Stimulated activated CD8-positive, alpha-beta memory T cell treated with anti-CD3 and anti-CD28 coated beads, Interleukin-4, amount 100 ng/mL, for 1 hour (primary cell): Measurements from ENCODE around the gene ARSG.
"Not testable (repeated sequence)": the region's sequence is repeated elsewhere in the genome, so short reads cannot be mapped to it uniquely, and the experiment has no call there.

ENCODE experiments used
- DNase-seq, 2 donors: peaks; one replicate each; pipeline ENCODE4 v3.0.0-alpha.2; 2020; ENCODE audit warnings: low read depth in 2 of 2, low spot score in 1 of 2

Gene ARSG

GRCh38 chr17:68276339-68276738 is 15.0 kb upstream of the ARSG start:
- DNase-seq = not testable (repeated sequence)

- DNase-seq = no peak
Measured at GRCh38 chr17:68277807-68278206, 13.5 kb upstream of the ARSG start.

GRCh38 chr17:68281965-68282364 is 9.3 kb upstream of the ARSG start:
- not testable (repeated sequence) for DNase-seq

GRCh38 chr17:68288375-68288774 is 2.9 kb upstream of the ARSG start:
- DNase-seq = no peak

- no peak for DNase-seq
Measured at GRCh38 chr17:68288804-68289203, 2.5 kb upstream of the ARSG start.

GRCh38 chr17:68289473-68289872 is 1.8 kb upstream of the ARSG start:
- DNase-seq = no peak

- DNase-seq = no peak
Measured at GRCh38 chr17:68289936-68290267, 1.4 kb upstream of the ARSG start.

GRCh38 chr17:68290268-68290954 is 884 bp upstream of the ARSG start:
- peak in 1 of 2 donors; percentile 28 for DNase-seq

GRCh38 chr17:68291836-68292688 is 767 bp downstream of the ARSG start:
- peak; percentile 86 to 87 for DNase-seq

GRCh38 chr17:68292689-68293040 is 1.4 kb downstream of the ARSG start:
- DNase-seq = no peak

GRCh38 chr17:68293490-68294195 is 2.3 kb downstream of the ARSG start:
- no peak for DNase-seq

GRCh38 chr17:68294196-68294555 is 2.9 kb downstream of the ARSG start:
- no peak for DNase-seq

GRCh38 chr17:68294617-68295016 is 3.3 kb downstream of the ARSG start:
- no peak for DNase-seq

- DNase-seq = no peak
Measured at GRCh38 chr17:68295086-68295485, 3.8 kb downstream of the ARSG start.

- DNase-seq = no peak
Measured at GRCh38 chr17:68296217-68297191, 5.2 kb downstream of the ARSG start.

GRCh38 chr17:68297195-68297594 is 5.9 kb downstream of the ARSG start:
- DNase-seq = no peak

- no peak for DNase-seq
Measured at GRCh38 chr17:68298601-68299000, 7.3 kb downstream of the ARSG start.

GRCh38 chr17:68299817-68300216 is 8.5 kb downstream of the ARSG start:
- no peak for DNase-seq

GRCh38 chr17:68301438-68301959 is 10.2 kb downstream of the ARSG start:
- no peak for DNase-seq

GRCh38 chr17:68302066-68302564 is 10.8 kb downstream of the ARSG start:
- no peak for DNase-seq

- DNase-seq = no peak
Measured at GRCh38 chr17:68302666-68303065, 11.4 kb downstream of the ARSG start.
